ENCODE data around the gene CHN2.

Gene CHN2

DNA sequence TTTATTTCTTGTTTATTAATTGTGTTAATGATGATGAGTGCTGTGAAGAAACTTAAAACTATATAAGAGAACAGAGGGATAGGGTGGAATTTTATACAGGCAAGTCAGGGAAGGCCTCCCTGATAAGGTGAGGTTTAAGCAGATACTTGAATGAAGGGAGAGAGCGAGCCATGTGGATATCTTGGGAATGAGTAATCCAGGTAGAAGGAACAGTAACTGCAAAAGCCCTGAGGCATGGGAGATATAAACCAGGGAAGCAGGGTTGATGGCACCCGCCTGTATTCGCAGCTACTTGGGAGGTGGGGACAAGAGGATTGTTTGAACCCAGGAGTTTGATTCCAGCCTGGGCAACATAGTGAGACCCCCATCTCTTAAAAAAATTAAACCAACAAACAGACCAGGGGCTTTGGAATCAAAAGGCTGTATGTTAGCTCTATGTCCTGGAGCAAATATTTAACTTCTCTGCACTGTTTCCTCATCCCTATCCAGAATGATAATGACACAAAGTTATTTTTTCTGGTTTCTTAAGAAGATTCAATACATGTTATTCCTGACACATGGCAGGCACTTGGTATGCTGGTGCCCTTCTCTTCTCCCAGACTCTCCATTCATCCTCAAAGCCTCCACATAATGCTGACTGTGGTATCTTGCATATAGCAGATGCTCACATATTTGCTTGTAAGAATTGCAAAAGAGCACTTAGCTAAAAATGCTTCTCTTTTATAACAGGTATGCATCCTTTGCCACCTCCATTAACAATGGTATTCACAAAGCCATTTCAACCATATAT lies 169.3 kb downstream of the CHN2 start:
- Histone ChIP-seq H3K4me3 (ENCODE audit: low read length) (no peak overlapping the region), H3K4me2 (ENCODE audit: low read length) (no peak overlapping the region), H3K27me3 (ENCODE audit: control insufficient read depth, insufficient read depth, low read length) (peaks cover 55% of the 10 kb centered on the region), H3K9me3 (replicated peaks; ENCODE audit: low read length) (no peaks in the 10 kb centered on the region), H3K4me1 (ENCODE audit: control insufficient read depth, insufficient read depth, low read length) (no peaks in the 10 kb centered on the region), H3K9ac (ENCODE audit: low read depth, low read length) (no peak overlapping the region), H3K36me3 (ENCODE audit: insufficient read depth, low read length) (no peaks in the 10 kb centered on the region)

DNA sequence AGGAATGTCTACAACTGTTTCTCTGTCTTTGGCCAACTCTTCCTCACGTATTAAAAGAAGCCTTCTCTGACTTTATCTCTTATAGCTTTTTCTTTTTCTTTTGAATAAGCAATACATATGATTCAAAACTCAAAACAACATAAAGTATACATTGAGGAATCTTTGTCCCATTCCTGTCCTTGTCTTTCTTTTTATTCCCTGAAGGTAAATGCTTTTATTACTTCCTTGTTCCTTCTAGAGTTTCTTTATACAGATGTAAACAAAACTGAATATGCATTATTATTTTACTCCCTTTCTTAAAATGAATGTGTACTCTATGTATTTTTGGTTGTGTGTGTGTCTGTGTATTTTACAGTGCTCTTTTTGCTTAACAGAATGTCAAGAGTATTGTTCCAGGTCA lies 170.1 kb downstream of the CHN2 start:
- Histone ChIP-seq H3K4me3 (ENCODE audit: low read length) (no peak overlapping the region), H3K36me3 (ENCODE audit: insufficient read depth, low read length) (no peaks in the 10 kb centered on the region), H3K9ac (ENCODE audit: low read depth, low read length) (no peak overlapping the region), H3K27me3 (ENCODE audit: control insufficient read depth, insufficient read depth, low read length) (peaks cover 55% of the 10 kb centered on the region), H3K4me1 (ENCODE audit: control insufficient read depth, insufficient read depth, low read length) (no peaks in the 10 kb centered on the region), H3K9me3 (replicated peaks; ENCODE audit: low read length) (no peaks in the 10 kb centered on the region), H3K4me2 (ENCODE audit: low read length) (no peak overlapping the region)

GRCh38 chr7:29365423-29365822 lies 170.8 kb downstream of the CHN2 start:
- peaks cover 53% of the 10 kb centered on the region for H3K27me3 ChIP-seq (ENCODE audit: control insufficient read depth, insufficient read depth, low read length)
- H3K4me3 ChIP-seq (ENCODE audit: low read length) = no peak overlapping the region

DNA sequence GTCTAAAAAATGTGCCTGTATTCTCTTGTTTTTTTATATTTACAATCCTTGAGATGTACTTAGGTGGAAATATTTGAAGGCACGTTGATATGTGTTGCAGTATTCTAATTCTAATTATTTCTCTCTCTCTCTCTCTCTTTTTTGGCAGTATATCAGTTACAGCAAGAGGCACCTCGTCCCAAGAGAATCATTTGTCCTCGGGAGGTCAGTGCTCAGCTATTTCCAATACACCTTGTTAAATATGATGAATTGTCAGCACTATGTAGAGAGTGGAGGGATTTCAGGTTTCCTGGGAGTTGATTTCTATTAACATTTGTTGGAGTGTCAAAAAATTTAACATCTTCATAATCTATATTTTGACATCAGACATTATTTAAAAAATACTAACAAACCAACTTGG lies 173.2 kb downstream of the CHN2 start:
- H3K4me1 ChIP-seq (ENCODE audit: control insufficient read depth, insufficient read depth, low read length) = no peaks in the 10 kb centered on the region
- no peak overlapping the region for H3K9ac ChIP-seq (ENCODE audit: low read depth, low read length)
- no peak overlapping the region for H3K4me2 ChIP-seq (ENCODE audit: low read length)
- peaks cover 31% of the 10 kb centered on the region for H3K27me3 ChIP-seq (ENCODE audit: control insufficient read depth, insufficient read depth, low read length)
- no peaks in the 10 kb centered on the region for H3K36me3 ChIP-seq (ENCODE audit: insufficient read depth, low read length)
- H3K4me3 ChIP-seq (ENCODE audit: low read length) = no peak overlapping the region
- no peaks in the 10 kb centered on the region for H3K9me3 ChIP-seq (replicated peaks; ENCODE audit: low read length)

More at GRCh38 chr7:29365423-29365822, 170.8 kb downstream of the CHN2 start:
- no peaks in the 10 kb centered on the region for H3K4me1 ChIP-seq (ENCODE audit: control insufficient read depth, insufficient read depth, low read length)
- no peak overlapping the region for H3K4me2 ChIP-seq (ENCODE audit: low read length)
- no peaks in the 10 kb centered on the region for H3K36me3 ChIP-seq (ENCODE audit: insufficient read depth, low read length)
- no peaks in the 10 kb centered on the region for H3K9me3 ChIP-seq (replicated peaks; ENCODE audit: low read length)
- H3K9ac ChIP-seq (ENCODE audit: low read depth, low read length) = no peak overlapping the region

GRCh38 chr7:29369909-29370488 lies 175.4 kb downstream of the CHN2 start:
- Histone ChIP-seq H3K9me3 (replicated peaks; ENCODE audit: low read length) (no peaks in the 10 kb centered on the region), H3K4me3 (ENCODE audit: low read length) (no peak overlapping the region), H3K9ac (ENCODE audit: low read depth, low read length) (no peak overlapping the region), H3K36me3 (ENCODE audit: insufficient read depth, low read length) (no peaks in the 10 kb centered on the region), H3K4me1 (ENCODE audit: control insufficient read depth, insufficient read depth, low read length) (no peaks in the 10 kb centered on the region), H3K27me3 (ENCODE audit: control insufficient read depth, insufficient read depth, low read length) (peaks cover 19% of the 10 kb centered on the region), H3K4me2 (ENCODE audit: low read length) (no peak overlapping the region)

GRCh38 chr7:29370531-29371314 lies 176.1 kb downstream of the CHN2 start:
- H3K9me3 ChIP-seq (replicated peaks; ENCODE audit: low read length) = no peaks in the 10 kb centered on the region
- peaks cover 12% of the 10 kb centered on the region for H3K27me3 ChIP-seq (ENCODE audit: control insufficient read depth, insufficient read depth, low read length)
- H3K4me1 ChIP-seq (ENCODE audit: control insufficient read depth, insufficient read depth, low read length) = peaks cover 2% of the 10 kb centered on the region
- no peaks in the 10 kb centered on the region for H3K36me3 ChIP-seq (ENCODE audit: insufficient read depth, low read length)
- H3K4me2 ChIP-seq (ENCODE audit: low read length) = no peak overlapping the region
- H3K4me3 ChIP-seq (ENCODE audit: low read length) = no peak overlapping the region
- H3K9ac ChIP-seq (ENCODE audit: low read depth, low read length) = no peak overlapping the region

DNA sequence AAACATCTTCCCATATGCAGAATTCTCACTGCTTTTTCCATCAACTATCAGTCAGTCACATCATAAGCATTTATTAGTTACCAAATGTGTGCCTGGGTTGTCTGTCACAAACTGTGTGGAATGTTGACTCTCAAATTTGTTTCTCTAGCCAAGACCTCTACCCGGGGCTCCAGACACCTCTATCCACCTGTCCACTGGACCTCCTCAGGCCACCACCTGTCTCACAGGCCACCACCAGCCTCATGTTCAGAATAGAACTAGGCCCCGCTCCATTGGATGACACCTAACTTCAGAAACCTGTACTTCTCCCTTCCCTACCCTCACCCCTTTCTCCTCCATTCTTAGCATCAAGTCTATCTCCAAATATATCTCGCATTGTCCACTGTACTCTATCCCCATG lies 176.9 kb downstream of the CHN2 start:
- Histone ChIP-seq H3K4me2 (ENCODE audit: low read length) (no peak overlapping the region), H3K9ac (ENCODE audit: low read depth, low read length) (no peak overlapping the region), H3K4me1 (ENCODE audit: control insufficient read depth, insufficient read depth, low read length) (peaks cover 6% of the 10 kb centered on the region), H3K27me3 (ENCODE audit: control insufficient read depth, insufficient read depth, low read length) (peaks cover 6% of the 10 kb centered on the region), H3K4me3 (ENCODE audit: low read length) (no peak overlapping the region), H3K9me3 (replicated peaks; ENCODE audit: low read length) (no peaks in the 10 kb centered on the region), H3K36me3 (ENCODE audit: insufficient read depth, low read length) (no peaks in the 10 kb centered on the region)

GRCh38 chr7:29372351-29373090 lies 177.9 kb downstream of the CHN2 start:
- no peak overlapping the region for H3K4me2 ChIP-seq (ENCODE audit: low read length)
- no peaks in the 10 kb centered on the region for H3K9me3 ChIP-seq (replicated peaks; ENCODE audit: low read length)
- peaks cover 3% of the 10 kb centered on the region for H3K27me3 ChIP-seq (ENCODE audit: control insufficient read depth, insufficient read depth, low read length)
- peaks cover 6% of the 10 kb centered on the region for H3K4me1 ChIP-seq (ENCODE audit: control insufficient read depth, insufficient read depth, low read length)
- H3K4me3 ChIP-seq (ENCODE audit: low read length) = no peak overlapping the region
- no peaks in the 10 kb centered on the region for H3K36me3 ChIP-seq (ENCODE audit: insufficient read depth, low read length)
- no peak overlapping the region for H3K9ac ChIP-seq (ENCODE audit: low read depth, low read length)

DNA sequence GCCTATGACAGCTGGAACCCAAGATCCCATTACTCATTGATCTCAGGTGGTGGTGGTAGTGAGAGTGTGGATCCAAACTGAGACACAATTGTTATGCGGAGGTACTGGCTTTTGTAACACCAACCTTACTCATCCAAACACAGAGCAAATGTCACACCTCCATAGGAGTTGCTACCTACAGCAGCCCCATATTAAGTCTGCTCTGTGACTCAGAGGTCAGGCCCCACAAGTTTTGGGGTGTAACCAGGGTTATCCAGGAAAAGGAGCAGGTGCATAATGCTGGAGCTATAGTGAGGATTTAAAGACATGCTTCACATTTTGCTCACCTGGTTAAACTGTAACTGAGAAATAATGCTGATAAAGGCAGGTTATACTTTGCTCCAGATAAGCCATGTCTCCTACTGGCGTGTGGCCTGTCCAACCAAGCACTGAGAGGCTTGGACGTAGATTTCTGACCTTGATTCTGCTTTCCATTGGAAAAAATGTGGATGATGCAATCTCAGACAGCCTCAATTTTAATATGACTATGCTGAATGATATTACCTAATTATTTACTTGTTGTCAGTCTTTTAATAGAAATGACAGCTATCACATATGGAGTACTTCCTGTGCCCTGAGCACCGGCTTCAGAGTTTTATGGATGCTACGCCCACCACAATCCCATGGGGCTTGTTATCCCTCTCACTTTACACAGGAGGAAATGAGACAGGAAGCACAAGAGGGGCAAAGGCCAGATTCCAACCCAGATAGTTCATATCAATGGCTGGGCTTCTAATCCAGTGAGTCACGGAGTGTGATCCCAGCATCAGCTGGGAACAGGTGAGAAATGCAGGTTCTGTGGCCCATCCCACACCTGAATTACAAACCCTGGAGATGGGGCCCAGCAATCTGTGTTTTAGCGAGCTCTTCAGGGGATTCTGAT lies 181.3 kb downstream of the CHN2 start:
- Histone ChIP-seq H3K4me2 (ENCODE audit: low read length) (no peak overlapping the region), H3K4me3 (ENCODE audit: low read length) (no peak overlapping the region), H3K36me3 (ENCODE audit: insufficient read depth, low read length) (no peaks in the 10 kb centered on the region), H3K9ac (ENCODE audit: low read depth, low read length) (no peak overlapping the region), H3K4me1 (ENCODE audit: control insufficient read depth, insufficient read depth, low read length) (peaks cover 6% of the 10 kb centered on the region), H3K9me3 (replicated peaks; ENCODE audit: low read length) (no peaks in the 10 kb centered on the region), H3K27me3 (ENCODE audit: control insufficient read depth, insufficient read depth, low read length) (peaks cover 6% of the 10 kb centered on the region)

DNA sequence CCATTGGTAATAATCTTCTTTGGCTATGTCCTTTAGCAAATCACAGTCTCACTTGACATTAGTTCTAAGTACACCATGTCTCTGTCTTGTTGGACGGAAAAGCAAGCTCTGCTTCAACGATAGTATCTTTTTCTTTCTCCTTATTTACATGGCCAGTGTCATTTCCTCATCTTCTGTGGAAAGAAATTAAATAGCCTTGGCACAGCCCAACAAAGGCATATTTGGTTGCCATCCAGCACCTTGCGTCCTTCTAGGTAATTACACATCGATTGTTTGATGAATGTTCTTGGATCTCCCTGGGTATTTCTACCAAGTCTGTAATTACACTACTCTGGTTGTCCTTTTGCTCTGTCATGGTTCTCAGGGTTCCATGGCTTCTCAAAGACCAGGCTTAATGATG lies 183.1 kb downstream of the CHN2 start:
- Histone ChIP-seq H3K27me3 (ENCODE audit: control insufficient read depth, insufficient read depth, low read length) (peaks cover 20% of the 10 kb centered on the region), H3K9me3 (replicated peaks; ENCODE audit: low read length) (no peaks in the 10 kb centered on the region), H3K36me3 (ENCODE audit: insufficient read depth, low read length) (no peaks in the 10 kb centered on the region), H3K4me3 (ENCODE audit: low read length) (no peak overlapping the region), H3K4me2 (ENCODE audit: low read length) (no peak overlapping the region), H3K4me1 (ENCODE audit: control insufficient read depth, insufficient read depth, low read length) (peaks cover 6% of the 10 kb centered on the region), H3K9ac (ENCODE audit: low read depth, low read length) (no peak overlapping the region)

All from skeletal muscle satellite cell (primary cell).